ENCODE data around the gene CBY2. TPM values are rescaled to one million over a fixed set of nuclear protein-coding genes. Genes with fewer than 3 reads are reported as not detected.

The CBY2 gene
- total RNA-seq, 1 donor from 2014 or later, result not detected

DNA sequence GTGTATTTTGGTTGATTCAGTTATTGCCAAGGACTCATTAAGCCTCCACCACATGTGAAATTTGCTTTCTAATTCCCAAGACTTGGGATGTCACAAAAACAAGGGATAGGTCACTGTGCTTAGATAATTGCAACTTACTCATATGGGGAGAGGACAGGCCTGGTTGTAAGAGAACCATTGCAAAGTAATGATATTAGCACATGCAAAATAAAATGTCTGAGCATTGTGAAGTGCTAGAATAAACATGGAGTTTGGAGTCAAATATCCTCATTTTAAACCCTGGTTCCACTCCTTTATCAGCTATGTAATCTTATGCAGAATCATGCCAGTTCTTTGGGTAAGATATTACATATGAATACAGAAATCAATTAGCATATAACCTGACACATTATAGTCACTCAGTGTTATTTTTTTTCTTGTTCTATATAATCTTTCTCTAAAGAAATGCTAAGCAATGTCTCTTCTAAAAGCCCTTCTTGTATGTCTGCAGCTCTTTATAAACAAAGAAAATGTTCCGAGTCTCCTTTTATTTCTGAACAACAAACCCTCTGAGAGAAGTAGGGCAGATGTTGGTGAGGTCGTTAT is 5.5 kb downstream of the CBY2 start:
- Histone ChIP-seq H3K27me3 (ENCODE audit: control insufficient read depth, insufficient read depth, low read length) (peaks cover 2% of the 10 kb centered on the region), H3K36me3 (ENCODE audit: control insufficient read depth, insufficient read depth, low read length) (no peaks in the 10 kb centered on the region), H3K4me3 (ENCODE audit: low read depth, low read length) (no peak overlapping the region)
- no peak for TF ChIP-seq CTCF (IDR thresholded peaks at IDR 0.05; ENCODE audit: insufficient read depth, low read length, poor library complexity, severe bottlenecking)
- DNase-seq (ENCODE audit: low read depth), result no peak

- no peaks in the 10 kb centered on the region for H3K27me3 ChIP-seq (ENCODE audit: control insufficient read depth, insufficient read depth, low read length)
- TF ChIP-seq CTCF (IDR thresholded peaks at IDR 0.05; ENCODE audit: insufficient read depth, low read length, poor library complexity, severe bottlenecking), result no peak
- no peaks in the 10 kb centered on the region for H3K36me3 ChIP-seq (ENCODE audit: control insufficient read depth, insufficient read depth, low read length)
- DNase-seq (ENCODE audit: low read depth), result no peak
- no peak overlapping the region for H3K4me3 ChIP-seq (ENCODE audit: low read depth, low read length)
Measured at GRCh38 chr13:45711951-45712350, 9.8 kb downstream of the CBY2 start.

DNA sequence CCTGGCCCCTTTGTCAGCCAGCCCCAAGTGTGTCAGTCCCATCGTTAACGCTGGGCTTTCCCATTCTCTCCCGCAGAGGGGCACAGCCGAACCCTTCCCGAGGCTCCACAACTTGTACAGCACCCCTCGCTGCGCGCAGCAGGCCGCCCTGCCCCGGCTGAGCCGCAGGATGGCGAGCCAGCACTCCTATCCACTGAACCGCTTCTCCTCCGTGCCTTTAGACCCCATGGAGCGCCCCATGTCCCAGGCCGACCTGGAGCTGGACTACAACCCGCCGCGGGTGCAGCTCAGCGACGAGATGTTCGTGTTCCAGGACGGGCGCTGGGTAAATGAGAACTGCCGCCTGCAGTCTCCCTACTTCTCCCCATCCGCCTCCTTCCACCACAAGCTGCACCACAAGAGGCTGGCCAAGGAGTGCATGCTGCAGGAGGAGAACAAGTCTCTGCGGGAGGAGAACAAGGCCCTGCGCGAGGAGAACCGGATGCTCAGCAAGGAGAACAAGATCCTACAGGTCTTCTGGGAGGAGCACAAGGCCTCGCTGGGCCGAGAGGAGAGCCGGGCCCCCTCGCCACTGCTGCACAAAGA is 11.1 kb downstream of the CBY2 start:
- no peak for TF ChIP-seq CTCF (IDR thresholded peaks at IDR 0.05; ENCODE audit: insufficient read depth, low read length, poor library complexity, severe bottlenecking)
- Histone ChIP-seq H3K36me3 (ENCODE audit: control insufficient read depth, insufficient read depth, low read length) (no peaks in the 10 kb centered on the region), H3K4me3 (ENCODE audit: low read depth, low read length) (no peak overlapping the region), H3K27me3 (ENCODE audit: control insufficient read depth, insufficient read depth, low read length) (no peaks in the 10 kb centered on the region)
- DNase-seq (ENCODE audit: low read depth), result no peak

DNA sequence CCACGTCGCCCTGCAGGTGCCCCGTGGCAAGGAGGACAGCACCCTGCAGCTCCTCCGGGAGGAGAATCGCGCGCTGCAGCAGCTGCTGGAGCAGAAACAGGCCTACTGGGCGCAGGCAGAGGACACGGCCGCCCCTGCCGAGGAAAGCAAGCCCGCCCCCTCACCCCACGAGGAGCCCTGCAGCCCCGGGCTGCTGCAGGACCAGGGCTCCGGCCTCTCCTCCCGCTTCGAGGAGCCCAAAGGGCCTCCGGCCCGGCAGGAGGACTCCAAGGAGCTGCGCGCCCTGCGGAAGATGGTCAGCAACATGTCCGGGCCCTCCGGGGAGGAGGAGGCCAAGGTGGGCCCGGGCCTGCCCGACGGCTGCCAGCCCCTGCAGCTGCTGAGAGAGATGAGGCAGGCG is 11.6 kb downstream of the CBY2 start:
- no peak for DNase-seq (ENCODE audit: low read depth)
- no peak overlapping the region for H3K4me3 ChIP-seq (ENCODE audit: low read depth, low read length)
- H3K27me3 ChIP-seq (ENCODE audit: control insufficient read depth, insufficient read depth, low read length), result no peaks in the 10 kb centered on the region
- no peaks in the 10 kb centered on the region for H3K36me3 ChIP-seq (ENCODE audit: control insufficient read depth, insufficient read depth, low read length)
- TF ChIP-seq CTCF (IDR thresholded peaks at IDR 0.05; ENCODE audit: insufficient read depth, low read length, poor library complexity, severe bottlenecking), result no peak

DNA sequence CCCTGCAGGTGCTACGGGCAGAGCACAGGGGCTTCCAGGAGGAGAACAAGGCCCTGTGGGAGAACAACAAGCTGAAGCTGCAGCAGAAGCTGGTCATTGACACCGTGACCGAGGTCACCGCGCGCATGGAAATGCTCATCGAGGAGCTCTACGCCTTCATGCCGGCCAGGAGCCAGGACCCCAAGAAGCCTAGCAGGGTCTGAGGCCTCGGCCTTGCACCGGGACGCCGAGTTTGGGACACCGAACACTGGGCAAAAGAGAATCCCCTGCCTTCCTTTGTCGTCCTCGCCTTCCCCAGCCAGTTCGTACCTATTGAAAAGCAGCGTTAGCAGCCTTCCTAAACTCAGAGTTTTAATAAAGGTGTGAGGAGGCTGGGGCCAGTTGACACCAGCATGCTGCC is 12.1 kb downstream of the CBY2 start:
- DNase-seq (ENCODE audit: low read depth), result no peak
- Histone ChIP-seq H3K36me3 (ENCODE audit: control insufficient read depth, insufficient read depth, low read length) (no peaks in the 10 kb centered on the region), H3K4me3 (ENCODE audit: low read depth, low read length) (no peak overlapping the region), H3K27me3 (ENCODE audit: control insufficient read depth, insufficient read depth, low read length) (no peaks in the 10 kb centered on the region)
- no peak for TF ChIP-seq CTCF (IDR thresholded peaks at IDR 0.05; ENCODE audit: insufficient read depth, low read length, poor library complexity, severe bottlenecking)

DNA sequence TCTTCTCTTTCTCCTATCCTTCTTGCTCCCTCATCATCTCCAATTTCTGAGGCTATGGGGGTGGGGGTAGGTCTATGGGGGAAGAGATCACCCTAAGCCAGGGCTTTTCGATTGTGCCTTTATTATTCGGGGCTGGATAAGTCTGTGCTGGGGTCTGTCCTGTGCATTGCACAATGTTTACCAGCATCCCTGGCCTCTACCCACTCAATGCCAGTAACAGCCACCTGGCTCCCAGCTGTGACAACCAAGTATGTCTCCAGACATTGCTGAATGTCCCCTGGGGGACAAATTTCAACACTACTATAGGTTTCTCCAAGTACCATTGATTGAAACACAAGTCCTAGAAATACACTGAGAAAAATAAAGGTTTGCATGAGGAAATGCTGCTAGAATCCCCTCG is 13.2 kb downstream of the CBY2 start:
- no peak for TF ChIP-seq CTCF (IDR thresholded peaks at IDR 0.05; ENCODE audit: insufficient read depth, low read length, poor library complexity, severe bottlenecking)
- H3K4me3 ChIP-seq (ENCODE audit: low read depth, low read length), result no peak overlapping the region
- no peak for DNase-seq (ENCODE audit: low read depth)

More for the DNA sequence above, 13.2 kb downstream of the CBY2 start:
- H3K27me3 ChIP-seq (ENCODE audit: control insufficient read depth, insufficient read depth, low read length), result no peaks in the 10 kb centered on the region
- no peaks in the 10 kb centered on the region for H3K36me3 ChIP-seq (ENCODE audit: control insufficient read depth, insufficient read depth, low read length)
